Urothelium cell line (cell line): ENCODE measurements around the gene GPC5.
"Not testable (repeated sequence)": the region's sequence is repeated elsewhere in the genome, so short reads cannot be mapped to it uniquely, and the experiment has no call there.

Experiments
- DNase-seq: peaks from one replicate; pipeline ENCODE4 v3.0.0; 2011; ENCODE audit warnings: low spot score, mixed read lengths
- FAIRE-seq: peaks from 2 replicates; lab custom pipeline; 2011; peaks lifted over from hg19 to GRCh38; lab: Jason Lieb, UNC

The GPC5 gene

GRCh38 chr13:91398413-91399188 is at the start of gene GPC5:
TSS of gene GPC5 (plus strand) at chr13:91398621.
- DNase-seq (peak; percentile 88), FAIRE-seq (no peak)

- DNase-seq (peak; percentile 82), FAIRE-seq (no peak)
Observed at GRCh38 chr13:91348906-91349435, 49.5 kb upstream of the GPC5 start.

GRCh38 chr13:91349992-91350911 is 48.2 kb upstream of the GPC5 start:
- DNase-seq (no peak), FAIRE-seq (no peak)

GRCh38 chr13:91351123-91351522 is 47.3 kb upstream of the GPC5 start:
- DNase-seq (no peak), FAIRE-seq (no peak)

GRCh38 chr13:91351980-91352379 is 46.4 kb upstream of the GPC5 start:
- FAIRE-seq (no peak), DNase-seq (no peak)

- DNase-seq, FAIRE-seq: not testable (repeated sequence)
Observed at GRCh38 chr13:91352891-91353290, 45.5 kb upstream of the GPC5 start.

- DNase-seq (no peak), FAIRE-seq (no peak)
Observed at GRCh38 chr13:91353494-91353893, 44.9 kb upstream of the GPC5 start.

GRCh38 chr13:91355099-91355825 is 43.2 kb upstream of the GPC5 start:
- FAIRE-seq = no peak
- no peak for DNase-seq

- DNase-seq (no peak), FAIRE-seq (no peak)
Observed at GRCh38 chr13:91355826-91356710, 42.4 kb upstream of the GPC5 start.

- FAIRE-seq = no peak
- no peak for DNase-seq
Observed at GRCh38 chr13:91356919-91357612, 41.4 kb upstream of the GPC5 start.

GRCh38 chr13:91357613-91358386 is 40.6 kb upstream of the GPC5 start:
- FAIRE-seq = no peak

GRCh38 chr13:91358387-91358782 is 40.0 kb upstream of the GPC5 start:
- FAIRE-seq = no peak
- DNase-seq = no peak

More at GRCh38 chr13:91357613-91358386, 40.6 kb upstream of the GPC5 start:
- DNase-seq = no peak

- no peak for DNase-seq
- FAIRE-seq = no peak
Observed at GRCh38 chr13:91359111-91359510, 39.3 kb upstream of the GPC5 start.

- no peak for DNase-seq
- FAIRE-seq = no peak
Observed at GRCh38 chr13:91359631-91360030, 38.8 kb upstream of the GPC5 start.

GRCh38 chr13:91360246-91360751 is 38.1 kb upstream of the GPC5 start:
- FAIRE-seq = no peak

GRCh38 chr13:91361755-91362271 is 36.6 kb upstream of the GPC5 start:
- DNase-seq (no peak), FAIRE-seq (no peak)

More at GRCh38 chr13:91360246-91360751, 38.1 kb upstream of the GPC5 start:
- no peak for DNase-seq

GRCh38 chr13:91362908-91363307 is 35.5 kb upstream of the GPC5 start:
- no peak for FAIRE-seq
- DNase-seq = no peak

- DNase-seq (no peak), FAIRE-seq (no peak)
Observed at GRCh38 chr13:91368101-91368500, 30.3 kb upstream of the GPC5 start.
